K562 (cell line): ENCODE data around the gene HRH3. TPM values are rescaled to one million over a fixed set of nuclear protein-coding genes. Genes with fewer than 3 reads are reported as not detected.
A peak's percentile ranks its signal among the peaks of the same experiment; 100 is the strongest.

Experiments
- CBX1 ChIP-seq: sonication (generic); IDR thresholded peaks from 2 replicates; pipeline ENCODE4 v1.6.1; 2016; ENCODE audit warnings: antibody characterized with exemption, low read depth, mild to moderate bottlenecking
- CBX8 ChIP-seq: fragments of 200-600 bp; sonication (generic); IDR thresholded peaks from 2 replicates; pipeline ENCODE4 v1.6.1; 2012; ENCODE audit warnings: borderline replicate concordance, mixed run types, low read depth, mild to moderate bottlenecking, moderate library complexity, mixed read lengths, low read length, control low read depth, inconsistent platforms; ENCODE audit not compliant: poor library complexity, severe bottlenecking; ENCODE audit errors: extremely low read depth
- EP400 ChIP-seq: fragments of 450-650 bp; IDR thresholded peaks from 2 replicates; pipeline ENCODE4 v1.6.1; 2017; ENCODE audit warnings: antibody characterized with exemption, mild to moderate bottlenecking, moderate library complexity
- HDGF ChIP-seq: fragments of 450-650 bp; IDR thresholded peaks from 2 replicates; pipeline ENCODE4 v1.6.1; 2016
- HLTF ChIP-seq: fragments of 450-650 bp; IDR thresholded peaks from 2 replicates; pipeline ENCODE4 v1.6.1; 2016
- JUNB ChIP-seq: fragments of 450-650 bp; formaldehyde crosslinking; conservative IDR thresholded peaks from 2 replicates; pipeline ENCODE4 v1.4.0; 2020; ENCODE audit warnings: mild to moderate bottlenecking
- JUND ChIP-seq, 2 experiments: IDR thresholded peaks; 2 replicates in 1 of 2; 3 replicates in 1 of 2; pipeline ENCODE4 v1.6.1; 2011; ENCODE audit warnings: borderline replicate concordance in 2 of 2, low read depth in 2 of 2, low read length in 2 of 2, improper control_type of control experiment in 1 of 2, missing biosample characterization in 1 of 2, missing genetic modification characterization in 1 of 2, missing genetic modification reagents in 1 of 2
- PTBP1 ChIP-seq: fragments of 200-400 bp; formaldehyde crosslinking; IDR thresholded peaks from 2 replicates; pipeline ENCODE4 v1.6.1; 2017; ENCODE audit warnings: low read depth, low read length
- RBM25 ChIP-seq: fragments of 200-400 bp; formaldehyde crosslinking; IDR thresholded peaks from 2 replicates; pipeline ENCODE4 v1.6.1; 2018; ENCODE audit warnings: low read length, low read depth, moderate library complexity; ENCODE audit not compliant: severe bottlenecking
- SMARCA4 ChIP-seq: fragments of 450-650 bp; IDR thresholded peaks from 2 replicates; pipeline ENCODE4 v1.6.1; 2016
- SPI1 ChIP-seq: IDR thresholded peaks from 2 replicates; pipeline ENCODE4 v1.6.1; 2011; ENCODE audit warnings: low read depth, low read length, control low read depth, borderline replicate concordance
- TFAM ChIP-seq: fragments of 250-450 bp; sonication (Bioruptor Pico); conservative IDR thresholded peaks from 2 replicates; pipeline ENCODE4 v1.5.0; 2021; ENCODE audit warnings: mild to moderate bottlenecking, moderate library complexity
- ZBTB12 ChIP-seq: fragments of 250-450 bp; sonication (Bioruptor Pico); IDR thresholded peaks from 2 replicates; pipeline ENCODE4 v1.4.0; 2020
- ZNF232 ChIP-seq: sonication (generic); formaldehyde crosslinking; IDR thresholded peaks from 2 replicates; pipeline ENCODE4 v1.8.0; 2022; ENCODE audit warnings: mild to moderate bottlenecking, missing genetic modification reagents
- polyA plus RNA-seq, 8 experiments: library from polyadenylated mRNA; depleted of rRNA in 4 of 8; stranded (reverse) in 5 of 8; unstranded in 3 of 8; fragments of >200 nt; fragmentation: Nextera tagmentation in 2 of 8; fragmentation: Illumina TruSeq in 1 of 8; extraction: Ambion mirVana in 2 of 8; extraction: Trizol in 1 of 8; gene quantifications; 2 replicates each; pipeline versions ENCODE4 v1.2.1 to v1.2.3, GENCODE V29; 2011 to 2014; ENCODE audit warnings: inconsistent platforms in 1 of 8, missing spikeins in 1 of 8
- total RNA-seq, 7 experiments: library from RNA; depleted of rRNA in 6 of 7; stranded (reverse); fragments of >200 nt in 6 of 7; fragmentation: Illumina TruSeq in 2 of 7; extraction: Trizol in 2 of 7; gene quantifications; 2 replicates each; pipeline versions ENCODE4 v1.2.1 to v1.2.3, GENCODE V29; 2011 to 2021; ENCODE audit warnings: low replicate concordance in 1 of 7
- TF ChIP-seq, protein P1 (sequence below): fragments of 150-350 bp; IDR thresholded peaks from 2 replicates; pipeline ENCODE4 v1.6.1; 2014; ENCODE audit warnings: low read depth, mild to moderate bottlenecking, low read length, borderline replicate concordance
- TF ChIP-seq, protein P2 (sequence below): sonication (generic); formaldehyde crosslinking; IDR thresholded peaks from 2 replicates; pipeline ENCODE4 v1.8.0; 2022; ENCODE audit warnings: missing genetic modification reagents, mild to moderate bottlenecking, moderate library complexity, borderline replicate concordance
- TF ChIP-seq, protein P3 (sequence below): sonication (generic); formaldehyde crosslinking; IDR thresholded peaks from 2 replicates; pipeline ENCODE4 v1.8.1; 2023; ENCODE audit warnings: mild to moderate bottlenecking, missing genetic modification reagents
- TF ChIP-seq, protein P4 (sequence below), 3 experiments: IDR thresholded peaks in 2 of 3; conservative IDR thresholded peaks in 1 of 3; 2 replicates each; pipeline ENCODE4 v1.5.1; 2011 to 2012; ENCODE audit warnings: low read length in 3 of 3, mild to moderate bottlenecking in 3 of 3, control low read depth in 2 of 3, improper control_type of control experiment in 1 of 3, inconsistent platforms in 1 of 3, low read depth in 1 of 3, mixed read lengths in 1 of 3, moderate library complexity in 1 of 3; ENCODE audit not compliant: insufficient read depth in 2 of 3

The HRH3 gene
- total and polyA plus RNA-seq, 9 of the 15 experiments (the other 6 are each of a cell fraction or from before 2014, with no cell fraction given) = not detected

GRCh38 chr20:62233684-62234083 lies 13.6 kb upstream of the HRH3 start (continued):
- TF ChIP-seq, protein P1, sequence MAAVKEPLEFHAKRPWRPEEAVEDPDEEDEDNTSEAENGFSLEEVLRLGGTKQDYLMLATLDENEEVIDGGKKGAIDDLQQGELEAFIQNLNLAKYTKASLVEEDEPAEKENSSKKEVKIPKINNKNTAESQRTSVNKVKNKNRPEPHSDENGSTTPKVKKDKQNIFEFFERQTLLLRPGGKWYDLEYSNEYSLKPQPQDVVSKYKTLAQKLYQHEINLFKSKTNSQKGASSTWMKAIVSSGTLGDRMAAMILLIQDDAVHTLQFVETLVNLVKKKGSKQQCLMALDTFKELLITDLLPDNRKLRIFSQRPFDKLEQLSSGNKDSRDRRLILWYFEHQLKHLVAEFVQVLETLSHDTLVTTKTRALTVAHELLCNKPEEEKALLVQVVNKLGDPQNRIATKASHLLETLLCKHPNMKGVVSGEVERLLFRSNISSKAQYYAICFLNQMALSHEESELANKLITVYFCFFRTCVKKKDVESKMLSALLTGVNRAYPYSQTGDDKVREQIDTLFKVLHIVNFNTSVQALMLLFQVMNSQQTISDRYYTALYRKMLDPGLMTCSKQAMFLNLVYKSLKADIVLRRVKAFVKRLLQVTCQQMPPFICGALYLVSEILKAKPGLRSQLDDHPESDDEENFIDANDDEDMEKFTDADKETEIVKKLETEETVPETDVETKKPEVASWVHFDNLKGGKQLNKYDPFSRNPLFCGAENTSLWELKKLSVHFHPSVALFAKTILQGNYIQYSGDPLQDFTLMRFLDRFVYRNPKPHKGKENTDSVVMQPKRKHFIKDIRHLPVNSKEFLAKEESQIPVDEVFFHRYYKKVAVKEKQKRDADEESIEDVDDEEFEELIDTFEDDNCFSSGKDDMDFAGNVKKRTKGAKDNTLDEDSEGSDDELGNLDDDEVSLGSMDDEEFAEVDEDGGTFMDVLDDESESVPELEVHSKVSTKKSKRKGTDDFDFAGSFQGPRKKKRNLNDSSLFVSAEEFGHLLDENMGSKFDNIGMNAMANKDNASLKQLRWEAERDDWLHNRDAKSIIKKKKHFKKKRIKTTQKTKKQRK = peak; percentile 51; the same call in 1 of the 2 replicates
- TF ChIP-seq CBX8 (no peak), ZNF232 (CRISPR knock-in tag) (no peak), CBX1 (peak; percentile 44; the same call in 1 of the 2 replicates), ZBTB12 (CRISPR knock-in tag) (no peak), HDGF (no peak), RBM25 (peak; percentile 98), JUNB (CRISPR knock-in tag) (no peak), HLTF (peak; percentile 96), TFAM (CRISPR knock-in tag) (no peak), SMARCA4 (no peak), EP400 (no peak), SPI1 (peak; percentile 93), JUND (IDR thresholded peaks at IDR 0.05; ENCODE audit: borderline replicate concordance, low read depth, low read length) (no peak), JUND (tag; IDR thresholded peaks at IDR 0.05; ENCODE audit: borderline replicate concordance, low read depth, low read length) (peak; percentile 17; the same call in 1 of the 3 replicates), PTBP1 (peak; percentile 84; the same call in 1 of the 2 replicates)
- TF ChIP-seq, protein P2, sequence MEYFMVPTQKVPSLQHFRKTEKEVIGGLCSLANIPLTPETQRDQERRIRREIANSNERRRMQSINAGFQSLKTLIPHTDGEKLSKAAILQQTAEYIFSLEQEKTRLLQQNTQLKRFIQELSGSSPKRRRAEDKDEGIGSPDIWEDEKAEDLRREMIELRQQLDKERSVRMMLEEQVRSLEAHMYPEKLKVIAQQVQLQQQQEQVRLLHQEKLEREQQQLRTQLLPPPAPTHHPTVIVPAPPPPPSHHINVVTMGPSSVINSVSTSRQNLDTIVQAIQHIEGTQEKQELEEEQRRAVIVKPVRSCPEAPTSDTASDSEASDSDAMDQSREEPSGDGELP (CRISPR knock-in tag) = peak; percentile 25; the same call in 1 of the 2 replicates
- TF ChIP-seq, protein P3, sequence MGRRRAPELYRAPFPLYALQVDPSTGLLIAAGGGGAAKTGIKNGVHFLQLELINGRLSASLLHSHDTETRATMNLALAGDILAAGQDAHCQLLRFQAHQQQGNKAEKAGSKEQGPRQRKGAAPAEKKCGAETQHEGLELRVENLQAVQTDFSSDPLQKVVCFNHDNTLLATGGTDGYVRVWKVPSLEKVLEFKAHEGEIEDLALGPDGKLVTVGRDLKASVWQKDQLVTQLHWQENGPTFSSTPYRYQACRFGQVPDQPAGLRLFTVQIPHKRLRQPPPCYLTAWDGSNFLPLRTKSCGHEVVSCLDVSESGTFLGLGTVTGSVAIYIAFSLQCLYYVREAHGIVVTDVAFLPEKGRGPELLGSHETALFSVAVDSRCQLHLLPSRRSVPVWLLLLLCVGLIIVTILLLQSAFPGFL (CRISPR knock-in tag) = no peak
- TF ChIP-seq, protein P4, sequence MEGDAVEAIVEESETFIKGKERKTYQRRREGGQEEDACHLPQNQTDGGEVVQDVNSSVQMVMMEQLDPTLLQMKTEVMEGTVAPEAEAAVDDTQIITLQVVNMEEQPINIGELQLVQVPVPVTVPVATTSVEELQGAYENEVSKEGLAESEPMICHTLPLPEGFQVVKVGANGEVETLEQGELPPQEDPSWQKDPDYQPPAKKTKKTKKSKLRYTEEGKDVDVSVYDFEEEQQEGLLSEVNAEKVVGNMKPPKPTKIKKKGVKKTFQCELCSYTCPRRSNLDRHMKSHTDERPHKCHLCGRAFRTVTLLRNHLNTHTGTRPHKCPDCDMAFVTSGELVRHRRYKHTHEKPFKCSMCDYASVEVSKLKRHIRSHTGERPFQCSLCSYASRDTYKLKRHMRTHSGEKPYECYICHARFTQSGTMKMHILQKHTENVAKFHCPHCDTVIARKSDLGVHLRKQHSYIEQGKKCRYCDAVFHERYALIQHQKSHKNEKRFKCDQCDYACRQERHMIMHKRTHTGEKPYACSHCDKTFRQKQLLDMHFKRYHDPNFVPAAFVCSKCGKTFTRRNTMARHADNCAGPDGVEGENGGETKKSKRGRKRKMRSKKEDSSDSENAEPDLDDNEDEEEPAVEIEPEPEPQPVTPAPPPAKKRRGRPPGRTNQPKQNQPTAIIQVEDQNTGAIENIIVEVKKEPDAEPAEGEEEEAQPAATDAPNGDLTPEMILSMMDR (IDR thresholded peaks at IDR 0.05 in 2 of 3, conservative IDR thresholded peaks at IDR 0.05 in 1 of 3; ENCODE audit: insufficient read depth in 2 of 3, low read depth in 1 of 3, low read length in 3 of 3) = peak in 1 of 3 experiments; percentile 15; a peak in 1 of 6 replicates
